HepG2 (cell line): ENCODE measurements around the gene RSAD1. TPM values are rescaled to one million over a fixed set of nuclear protein-coding genes. Genes with fewer than 3 reads are reported as not detected.

Experiments used
- BATF2 ChIP-seq: sonication (generic); formaldehyde crosslinking; IDR thresholded peaks from 2 replicates; pipeline ENCODE4 v1.8.0; 2022; ENCODE audit warnings: mild to moderate bottlenecking, missing genetic modification reagents, moderate library complexity
- CEBPG ChIP-seq: IDR thresholded peaks from 2 replicates; pipeline ENCODE4 v1.6.1; 2016
- HNF4A ChIP-seq: sonication (generic); formaldehyde crosslinking; IDR thresholded peaks from 2 replicates; pipeline ENCODE4 v1.4.0; 2020; ENCODE audit warnings: missing genetic modification reagents
- HOXA5 ChIP-seq: sonication (generic); formaldehyde crosslinking; IDR thresholded peaks from 2 replicates; pipeline ENCODE4 v1.4.0; 2020; ENCODE audit warnings: missing genetic modification reagents
- HOXA7 ChIP-seq: sonication (generic); formaldehyde crosslinking; IDR thresholded peaks from 2 replicates; pipeline ENCODE4 v1.8.1; 2022; ENCODE audit warnings: mild to moderate bottlenecking, missing genetic modification reagents, moderate library complexity
- JDP2 ChIP-seq: sonication (generic); formaldehyde crosslinking; IDR thresholded peaks from 2 replicates; pipeline ENCODE4 v1.8.1; 2022; ENCODE audit warnings: missing genetic modification reagents, borderline replicate concordance
- JUN ChIP-seq: sonication (generic); formaldehyde crosslinking; IDR thresholded peaks from 2 replicates; pipeline ENCODE4 v1.4.0; 2020; ENCODE audit warnings: mild to moderate bottlenecking, missing genetic modification reagents
- KLF11 ChIP-seq: IDR thresholded peaks from 2 replicates; pipeline ENCODE4 v1.6.1; 2016; ENCODE audit warnings: missing compliant biosample characterization
- KLF12 ChIP-seq: sonication (generic); formaldehyde crosslinking; IDR thresholded peaks from 2 replicates; pipeline ENCODE4 v1.4.0; 2020; ENCODE audit warnings: missing genetic modification reagents, borderline replicate concordance
- RARG ChIP-seq: sonication (generic); formaldehyde crosslinking; IDR thresholded peaks from 2 replicates; pipeline ENCODE4 v1.4.0; 2020; ENCODE audit warnings: low read depth, mild to moderate bottlenecking, missing genetic modification reagents
- SCMH1 ChIP-seq: sonication (generic); formaldehyde crosslinking; IDR thresholded peaks from 2 replicates; pipeline ENCODE4 v1.9.0; 2021; ENCODE audit warnings: missing genetic modification reagents, mild to moderate bottlenecking, borderline replicate concordance
- SIX1 ChIP-seq: sonication (generic); formaldehyde crosslinking; IDR thresholded peaks from 2 replicates; pipeline ENCODE4 v1.4.0; 2020; ENCODE audit warnings: missing genetic modification reagents, borderline replicate concordance
- SOX6 ChIP-seq, 2 experiments: fragments of 450-650 bp in 1 of 2; sonication (generic) in 1 of 2; formaldehyde crosslinking in 1 of 2; IDR thresholded peaks; 2 replicates each; pipeline versions ENCODE4 v1.4.0 to v1.6.1; 2017 to 2020; ENCODE audit warnings: antibody characterized with exemption in 1 of 2, mild to moderate bottlenecking in 1 of 2, missing genetic modification reagents in 1 of 2
- SP5 ChIP-seq: IDR thresholded peaks from 2 replicates; pipeline ENCODE4 v1.6.1; 2016; ENCODE audit warnings: low read depth, borderline replicate concordance
- SRY ChIP-seq: sonication (generic); formaldehyde crosslinking; IDR thresholded peaks from 2 replicates; pipeline ENCODE4 v1.8.0; 2022; ENCODE audit warnings: mild to moderate bottlenecking, missing genetic modification reagents
- TRIM24 ChIP-seq: sonication (generic); formaldehyde crosslinking; IDR thresholded peaks from 2 replicates; pipeline ENCODE4 v1.8.0; 2022; ENCODE audit warnings: mild to moderate bottlenecking, missing genetic modification reagents
- ZFP36L1 ChIP-seq: sonication (generic); formaldehyde crosslinking; IDR thresholded peaks from 2 replicates; pipeline ENCODE4 v1.8.0; 2022; ENCODE audit warnings: mild to moderate bottlenecking, missing genetic modification reagents, moderate library complexity
- ZNF235 ChIP-seq: sonication (generic); formaldehyde crosslinking; IDR thresholded peaks from 2 replicates; pipeline ENCODE4 v1.8.1; 2023; ENCODE audit warnings: mild to moderate bottlenecking, missing genetic modification reagents, borderline replicate concordance
- ZNF468 ChIP-seq: sonication (generic); formaldehyde crosslinking; IDR thresholded peaks from 2 replicates; pipeline ENCODE4 v1.8.0; 2022; ENCODE audit warnings: mild to moderate bottlenecking, moderate library complexity, missing genetic modification reagents
- ZNF580 ChIP-seq: IDR thresholded peaks from 2 replicates; pipeline ENCODE4 v1.6.1; 2016; ENCODE audit warnings: low read depth, borderline replicate concordance
- ZNF644 ChIP-seq: IDR thresholded peaks from 2 replicates; pipeline ENCODE4 v1.6.1; 2016; ENCODE audit warnings: low read depth
- ZSCAN29 ChIP-seq: sonication (generic); formaldehyde crosslinking; conservative IDR thresholded peaks from 2 replicates; pipeline ENCODE4 v1.4.0; 2020; ENCODE audit warnings: mild to moderate bottlenecking, missing genetic modification reagents
- polyA plus RNA-seq, 8 experiments: library from polyadenylated mRNA; depleted of rRNA in 3 of 8; stranded (reverse) in 7 of 8; unstranded in 1 of 8; fragments of >200 nt; fragmentation: Illumina TruSeq in 4 of 8; extraction: Trizol in 4 of 8; gene quantifications; 2 replicates each; pipeline versions ENCODE4 v1.2.1 to v1.2.3, GENCODE V29; 2011 to 2016; ENCODE audit warnings: low read depth in 4 of 8, missing spikeins in 1 of 8, mixed read lengths in 1 of 8; ENCODE audit not compliant: insufficient read depth in 1 of 8
- total RNA-seq, 5 experiments: library from RNA; depleted of rRNA; stranded (reverse); fragments of >200 nt; fragmentation: Illumina TruSeq; extraction: Trizol; gene quantifications; 2 replicates each; pipeline ENCODE4 v1.2.3, GENCODE V29; 2016; ENCODE audit warnings: low read depth in 1 of 5
- TF ChIP-seq, protein P1 (sequence below): sonication (generic); formaldehyde crosslinking; IDR thresholded peaks from 2 replicates; pipeline ENCODE4 v1.9.0; 2021; ENCODE audit warnings: missing genetic modification reagents, borderline replicate concordance
- TF ChIP-seq, protein P2 (sequence below): sonication (generic); formaldehyde crosslinking; IDR thresholded peaks from 2 replicates; pipeline ENCODE4 v1.8.0; 2022; ENCODE audit warnings: low read depth, missing genetic modification reagents

RSAD1 gene
- total and polyA plus RNA-seq, 2 of the 13 experiments (the other 11 are each of a cell fraction or from before 2014, with no cell fraction given), result 22.7 to 27.7 TPM

GRCh38 chr17:50478391-50479381, at the start of gene RSAD1 (continued):
- TF ChIP-seq, protein P1, sequence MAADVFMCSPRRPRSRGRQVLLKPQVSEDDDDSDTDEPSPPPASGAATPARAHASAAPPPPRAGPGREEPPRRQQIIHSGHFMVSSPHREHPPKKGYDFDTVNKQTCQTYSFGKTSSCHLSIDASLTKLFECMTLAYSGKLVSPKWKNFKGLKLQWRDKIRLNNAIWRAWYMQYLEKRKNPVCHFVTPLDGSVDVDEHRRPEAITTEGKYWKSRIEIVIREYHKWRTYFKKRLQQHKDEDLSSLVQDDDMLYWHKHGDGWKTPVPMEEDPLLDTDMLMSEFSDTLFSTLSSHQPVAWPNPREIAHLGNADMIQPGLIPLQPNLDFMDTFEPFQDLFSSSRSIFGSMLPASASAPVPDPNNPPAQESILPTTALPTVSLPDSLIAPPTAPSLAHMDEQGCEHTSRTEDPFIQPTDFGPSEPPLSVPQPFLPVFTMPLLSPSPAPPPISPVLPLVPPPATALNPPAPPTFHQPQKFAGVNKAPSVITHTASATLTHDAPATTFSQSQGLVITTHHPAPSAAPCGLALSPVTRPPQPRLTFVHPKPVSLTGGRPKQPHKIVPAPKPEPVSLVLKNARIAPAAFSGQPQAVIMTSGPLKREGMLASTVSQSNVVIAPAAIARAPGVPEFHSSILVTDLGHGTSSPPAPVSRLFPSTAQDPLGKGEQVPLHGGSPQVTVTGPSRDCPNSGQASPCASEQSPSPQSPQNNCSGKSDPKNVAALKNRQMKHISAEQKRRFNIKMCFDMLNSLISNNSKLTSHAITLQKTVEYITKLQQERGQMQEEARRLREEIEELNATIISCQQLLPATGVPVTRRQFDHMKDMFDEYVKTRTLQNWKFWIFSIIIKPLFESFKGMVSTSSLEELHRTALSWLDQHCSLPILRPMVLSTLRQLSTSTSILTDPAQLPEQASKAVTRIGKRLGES (CRISPR knock-in tag), result 0 out of 2 replicates have a peak, but pooled peaks have one; percentile 62
- peak; percentile 31; the same call in 1 of the 2 replicates for TF ChIP-seq HNF4A
- TF ChIP-seq JUN, result no peak
- peak; percentile 95 for TF ChIP-seq ZNF235 (CRISPR knock-in tag)
- TF ChIP-seq SOX6 (IDR thresholded peaks at IDR 0.05), result no peak
- TF ChIP-seq SOX6 (CRISPR knock-in tag; IDR thresholded peaks at IDR 0.05), result peak; percentile 49; the same call in 1 of the 2 replicates
- no peak for TF ChIP-seq RARG
- no peak for TF ChIP-seq SIX1 (CRISPR knock-in tag)
- TF ChIP-seq TRIM24 (CRISPR knock-in tag), result no peak
- 0 out of 2 replicates have a peak, but pooled peaks have one; percentile 18 for TF ChIP-seq BATF2 (CRISPR knock-in tag)
- TF ChIP-seq, protein P2, sequence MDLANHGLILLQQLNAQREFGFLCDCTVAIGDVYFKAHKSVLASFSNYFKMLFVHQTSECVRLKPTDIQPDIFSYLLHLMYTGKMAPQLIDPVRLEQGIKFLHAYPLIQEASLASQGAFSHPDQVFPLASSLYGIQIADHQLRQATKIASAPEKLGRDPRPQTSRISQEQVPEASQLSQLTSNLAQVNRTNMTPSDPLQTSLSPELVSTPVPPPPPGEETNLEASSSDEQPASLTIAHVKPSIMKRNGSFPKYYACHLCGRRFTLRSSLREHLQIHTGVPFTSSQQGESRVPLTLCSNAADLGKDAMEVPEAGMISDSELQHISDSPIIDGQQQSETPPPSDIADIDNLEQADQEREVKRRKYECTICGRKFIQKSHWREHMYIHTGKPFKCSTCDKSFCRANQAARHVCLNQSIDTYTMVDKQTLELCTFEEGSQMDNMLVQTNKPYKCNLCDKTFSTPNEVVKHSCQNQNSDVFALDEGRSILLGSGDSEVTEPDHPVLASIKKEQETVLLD (CRISPR knock-in tag), result peak; percentile 91
- 0 out of 2 replicates have a peak, but pooled peaks have one; percentile 3 for TF ChIP-seq CEBPG (CRISPR knock-in tag)
- peak; percentile 73; the same call in 1 of the 2 replicates for TF ChIP-seq KLF12 (CRISPR knock-in tag)
- TF ChIP-seq HOXA5 (CRISPR knock-in tag), result peak; percentile 82
- 0 out of 2 replicates have a peak, but pooled peaks have one; percentile 84 for TF ChIP-seq ZNF580
- no peak for TF ChIP-seq SCMH1
- 0 out of 2 replicates have a peak, but pooled peaks have one; percentile 56 for TF ChIP-seq ZNF644
- peak; percentile 78 for TF ChIP-seq SP5
- TF ChIP-seq ZFP36L1 (CRISPR knock-in tag), result no peak
- peak; percentile 82 for TF ChIP-seq SRY (CRISPR knock-in tag)
- TF ChIP-seq KLF11 (CRISPR knock-in tag), result no peak
- no peak for TF ChIP-seq HOXA7 (CRISPR knock-in tag)
- TF ChIP-seq ZNF468 (CRISPR knock-in tag), result 0 out of 2 replicates have a peak, but pooled peaks have one; percentile 84
- peak; percentile 91 for TF ChIP-seq ZSCAN29 (CRISPR knock-in tag)
- TF ChIP-seq JDP2, result no peak
